Thyroid gland (tissue), 4 donors: Measurements from ENCODE around the gene MAPT. TPM values are rescaled to one million over a fixed set of nuclear protein-coding genes. Genes with fewer than 3 reads are reported as not detected.

Experiments
- DNase-seq, 2 donors: peaks; one replicate each; pipeline ENCODE4 v3.0.0-alpha.2; 2019
- H3K27ac ChIP-seq, 3 donors: fragments of 200-600 bp; sonication (generic); 1 replicate in 2 of 3; 2 replicates in 1 of 3; pipeline ENCODE4 v1.5.1; 2016 to 2019; ENCODE audit warnings: mild to moderate bottlenecking in 1 of 3, moderate library complexity in 1 of 3
- H3K27me3 ChIP-seq: fragments of 200-600 bp; sonication (generic); one replicate; pipeline ENCODE4 v1.5.1; 2019
- H3K36me3 ChIP-seq, 2 donors: fragments of 200-600 bp; sonication (generic); one replicate each; pipeline ENCODE4 v1.5.1; 2016 to 2019
- H3K4me1 ChIP-seq, 2 donors: fragments of 200-600 bp; sonication (generic); one replicate each; pipeline ENCODE4 v1.5.1; 2017 to 2019
- H3K4me3 ChIP-seq, 3 donors: fragments of 200-600 bp; sonication (generic); replicated peaks in 1 of 3; 1 replicate in 2 of 3; 2 replicates in 1 of 3; pipeline ENCODE4 v1.5.1; 2016; ENCODE audit warnings: mild to moderate bottlenecking in 1 of 3
- H3K9me3 ChIP-seq: fragments of 200-600 bp; sonication (generic); one replicate; pipeline ENCODE4 v1.5.1; 2017
- CTCF ChIP-seq, 6 experiments: fragments of 200-600 bp in 3 of 6; fragments of 450-650 bp in 3 of 6; sonication (generic) in 3 of 6; IDR thresholded peaks; one replicate each; pipeline ENCODE4 v1.5.1; 2016 to 2019; ENCODE audit warnings: antibody characterized with exemption in 6 of 6, mild to moderate bottlenecking in 2 of 6, inconsistent platforms in 1 of 6, moderate library complexity in 1 of 6
- POLR2A ChIP-seq, 2 donors: fragments of 450-650 bp; IDR thresholded peaks; one replicate each; pipeline ENCODE4 v1.6.1; 2017; ENCODE audit warnings: antibody characterized with exemption in 2 of 2, mild to moderate bottlenecking in 2 of 2, moderate library complexity in 1 of 2
- WGBS, 2 donors: methylation state at CpG; one replicate each; pipeline ENCODE4 v1.1.5; 2017; 5-methylcytosine and 5-hydroxymethylcytosine counted together
- intact Hi-C: fragments of 100-400 bp; cut with DNase I; formaldehyde crosslinking; loops from one replicate; pipeline ENCODE4 v1.15.1; 2023
- total RNA-seq, 4 donors: library from RNA; depleted of rRNA; stranded (reverse); fragments of >200 nt; gene quantifications; one replicate each; pipeline ENCODE4 v1.2.3, GENCODE V29; 2016

The MAPT gene
- total RNA-seq, 4 donors from 2014 or later = 0.54 to 1.8 (median 0.92) TPM

GRCh38 chr17:45963283-45963682 is 68.9 kb downstream of the MAPT start:
- WGBS, 2 donors = 83 to 84% methylated on average over 5 of the region's 5 CpGs
- Histone ChIP-seq H3K4me1 (no peaks in the 10 kb centered on the region), H3K27me3 (no peaks in the 10 kb centered on the region), H3K36me3 (no peaks in the 10 kb centered on the region), H3K9me3 (no peaks in the 10 kb centered on the region), H3K27ac (no peak overlapping the region), H3K4me3 (no peak overlapping the region)
- no peak for TF ChIP-seq POLR2A (IDR thresholded peaks at IDR 0.05)
- TF ChIP-seq CTCF (IDR thresholded peaks at IDR 0.05) = no peak
- intact Hi-C loops = no loop called here
- DNase-seq = no peak

- Histone ChIP-seq H3K4me3 (no peak overlapping the region), H3K4me1 (no peaks in the 10 kb centered on the region), H3K27ac (no peak overlapping the region), H3K27me3 (no peaks in the 10 kb centered on the region), H3K9me3 (no peaks in the 10 kb centered on the region), H3K36me3 (no peaks in the 10 kb centered on the region)
- WGBS, 2 donors = 66 to 70% methylated on average over 5 of the region's 5 CpGs
- intact Hi-C loops = no loop called here
- TF ChIP-seq POLR2A (IDR thresholded peaks at IDR 0.05) (no peak), CTCF (IDR thresholded peaks at IDR 0.05) (no peak)
- no peak for DNase-seq
Measured at GRCh38 chr17:45963889-45964288, 69.5 kb downstream of the MAPT start.

- Histone ChIP-seq H3K27me3 (no peaks in the 10 kb centered on the region), H3K27ac (no peak overlapping the region), H3K4me1 (no peaks in the 10 kb centered on the region), H3K36me3 (no peaks in the 10 kb centered on the region), H3K9me3 (no peaks in the 10 kb centered on the region), H3K4me3 (no peak overlapping the region)
- DNase-seq = no peak
- 86 to 94% methylated on average over 4 of the region's 4 CpGs for WGBS, 2 donors
- intact Hi-C loops = no loop called here
- TF ChIP-seq POLR2A (IDR thresholded peaks at IDR 0.05) (no peak), CTCF (IDR thresholded peaks at IDR 0.05) (no peak)
Measured at GRCh38 chr17:45964634-45965033, 70.3 kb downstream of the MAPT start.

- H3K27ac ChIP-seq = no peak overlapping the region
- WGBS, 2 donors = 51 to 74% methylated on average over 4 of the region's 4 CpGs
- intact Hi-C loops = no loop called here
- H3K4me3 ChIP-seq = no peak overlapping the region
- H3K27me3 ChIP-seq = no peaks in the 10 kb centered on the region
- H3K36me3 ChIP-seq = no peaks in the 10 kb centered on the region
- no peaks in the 10 kb centered on the region for H3K4me1 ChIP-seq
- TF ChIP-seq CTCF (IDR thresholded peaks at IDR 0.05) (no peak), POLR2A (IDR thresholded peaks at IDR 0.05) (no peak)
- no peak for DNase-seq
- H3K9me3 ChIP-seq = no peaks in the 10 kb centered on the region
Measured at GRCh38 chr17:45965812-45966211, 71.5 kb downstream of the MAPT start.

- Histone ChIP-seq H3K36me3 (no peaks in the 10 kb centered on the region), H3K27me3 (no peaks in the 10 kb centered on the region), H3K27ac (no peak overlapping the region), H3K4me1 (no peaks in the 10 kb centered on the region), H3K4me3 (no peak overlapping the region), H3K9me3 (no peaks in the 10 kb centered on the region)
- WGBS, 2 donors = 55% methylated on average over 2 of the region's 2 CpGs
- DNase-seq = no peak
- TF ChIP-seq CTCF (IDR thresholded peaks at IDR 0.05) (no peak), POLR2A (IDR thresholded peaks at IDR 0.05) (no peak)
- intact Hi-C loops = no loop called here
Measured at GRCh38 chr17:45966606-45967280, 72.4 kb downstream of the MAPT start.
